OCI-LY1 (cell line): ENCODE results near the gene TCF4.
A peak's percentile ranks its signal among the peaks of the same experiment; 100 is the strongest.

Experiments used
- H2AFZ ChIP-seq: fragments of 200-600 bp; sonication (generic), shearing (Covaris generic); 2 replicates; pipeline ENCODE4 v1.6.0; 2014; ENCODE audit warnings: antibody characterized with exemption, mild to moderate bottlenecking, low read length
- H3F3A ChIP-seq: fragments of 200-600 bp; sonication (generic), shearing (Covaris generic); 2 replicates; pipeline ENCODE4 v1.6.0; 2014; ENCODE audit warnings: mild to moderate bottlenecking, antibody characterized with exemption, low read length, moderate library complexity; ENCODE audit not compliant: insufficient read depth
- H3K27ac ChIP-seq: fragments of 200-600 bp; sonication (generic); 2 replicates; pipeline ENCODE4 v1.5.1; 2014; ENCODE audit warnings: low read length, mixed run types, mild to moderate bottlenecking, low read depth; ENCODE audit not compliant: poor library complexity, severe bottlenecking
- H3K27me3 ChIP-seq: fragments of 200-600 bp; sonication (generic); 2 replicates; pipeline ENCODE4 v1.6.0; 2014; ENCODE audit warnings: antibody characterized with exemption, mild to moderate bottlenecking, low read length, moderate library complexity; ENCODE audit not compliant: insufficient read depth
- H3K36me3 ChIP-seq: fragments of 200-600 bp; sonication (generic); 2 replicates; pipeline ENCODE4 v1.6.1; 2014; ENCODE audit warnings: mild to moderate bottlenecking, antibody characterized with exemption, low read length, moderate library complexity, mixed read lengths; ENCODE audit not compliant: insufficient read depth
- H3K4me1 ChIP-seq: fragments of 200-600 bp; sonication (generic); 2 replicates; pipeline ENCODE4 v1.5.1; 2014; ENCODE audit warnings: mild to moderate bottlenecking, low read length, moderate library complexity; ENCODE audit not compliant: insufficient read depth, severe bottlenecking
- H3K4me2 ChIP-seq: fragments of 200-600 bp; sonication (generic), shearing (Covaris generic); 2 replicates; pipeline ENCODE4 v1.6.1; 2014; ENCODE audit warnings: low read length
- H3K4me3 ChIP-seq: fragments of 200-600 bp; sonication (generic); 2 replicates; pipeline ENCODE4 v1.5.1; 2014; ENCODE audit warnings: low read length, low read depth, mild to moderate bottlenecking, mixed read lengths; ENCODE audit not compliant: poor library complexity, severe bottlenecking
- H3K79me2 ChIP-seq: fragments of 200-600 bp; shearing (Covaris generic); 2 replicates; pipeline ENCODE4 v1.6.1; 2016; ENCODE audit warnings: mixed run types, low read length, mixed read lengths; ENCODE audit not compliant: insufficient read depth
- H3K9ac ChIP-seq: fragments of 200-600 bp; sonication (generic), shearing (Covaris generic); 2 replicates; pipeline ENCODE4 v1.6.1; 2014; ENCODE audit warnings: mild to moderate bottlenecking, low read length, mixed read lengths
- H3K9me2 ChIP-seq: fragments of 200-600 bp; sonication (generic), shearing (Covaris generic); 2 replicates; pipeline ENCODE4 v1.6.1; 2014; ENCODE audit warnings: low read depth, mild to moderate bottlenecking, low read length, mixed read lengths
- H3K9me3 ChIP-seq: fragments of 200-600 bp; shearing (Covaris generic); 2 replicates; pipeline ENCODE4 v1.6.1; 2014; ENCODE audit warnings: low read length, mixed read lengths
- H4K20me1 ChIP-seq: fragments of 200-600 bp; sonication (generic), shearing (Covaris generic); 2 replicates; pipeline ENCODE4 v1.6.0; 2016; ENCODE audit warnings: mild to moderate bottlenecking, low read length; ENCODE audit not compliant: insufficient read depth
- EZH2 ChIP-seq: fragments of 200-600 bp; sonication (generic), shearing (Covaris generic); IDR thresholded peaks from 2 replicates; pipeline ENCODE4 v1.8.0; 2017; ENCODE audit warnings: borderline replicate concordance, mixed run types, mild to moderate bottlenecking, antibody characterized with exemption, low read length, moderate library complexity, mixed read lengths
- TF ChIP-seq, protein P1 (sequence below): fragments of 200-600 bp; sonication (generic), shearing (Covaris generic); IDR thresholded peaks from 2 replicates; pipeline ENCODE4 v1.5.1; 2017; ENCODE audit warnings: mild to moderate bottlenecking, antibody characterized with exemption, low read length, moderate library complexity, mixed read lengths

Gene TCF4

GRCh38 chr18:55384551-55385275 is 203.3 kb downstream of the TCF4 start:
- H3K9ac ChIP-seq, result no peak overlapping the region
- H3K27me3 ChIP-seq, result no peaks in the 10 kb centered on the region
- peaks cover 61% of the 10 kb centered on the region for H3K36me3 ChIP-seq
- TF ChIP-seq, protein P1, sequence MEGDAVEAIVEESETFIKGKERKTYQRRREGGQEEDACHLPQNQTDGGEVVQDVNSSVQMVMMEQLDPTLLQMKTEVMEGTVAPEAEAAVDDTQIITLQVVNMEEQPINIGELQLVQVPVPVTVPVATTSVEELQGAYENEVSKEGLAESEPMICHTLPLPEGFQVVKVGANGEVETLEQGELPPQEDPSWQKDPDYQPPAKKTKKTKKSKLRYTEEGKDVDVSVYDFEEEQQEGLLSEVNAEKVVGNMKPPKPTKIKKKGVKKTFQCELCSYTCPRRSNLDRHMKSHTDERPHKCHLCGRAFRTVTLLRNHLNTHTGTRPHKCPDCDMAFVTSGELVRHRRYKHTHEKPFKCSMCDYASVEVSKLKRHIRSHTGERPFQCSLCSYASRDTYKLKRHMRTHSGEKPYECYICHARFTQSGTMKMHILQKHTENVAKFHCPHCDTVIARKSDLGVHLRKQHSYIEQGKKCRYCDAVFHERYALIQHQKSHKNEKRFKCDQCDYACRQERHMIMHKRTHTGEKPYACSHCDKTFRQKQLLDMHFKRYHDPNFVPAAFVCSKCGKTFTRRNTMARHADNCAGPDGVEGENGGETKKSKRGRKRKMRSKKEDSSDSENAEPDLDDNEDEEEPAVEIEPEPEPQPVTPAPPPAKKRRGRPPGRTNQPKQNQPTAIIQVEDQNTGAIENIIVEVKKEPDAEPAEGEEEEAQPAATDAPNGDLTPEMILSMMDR, result peak; percentile 81
- TF ChIP-seq EZH2, result no peak
- peaks cover 39% of the 10 kb centered on the region for H3K4me1 ChIP-seq
- no peaks in the 10 kb centered on the region for H3K9me2 ChIP-seq
- peaks cover 57% of the 10 kb centered on the region for H3K79me2 ChIP-seq
- H3F3A ChIP-seq, result no peaks in the 10 kb centered on the region
- H3K27ac ChIP-seq, result peak overlapping the region; percentile 57
- no peak overlapping the region for H3K4me2 ChIP-seq
- H4K20me1 ChIP-seq, result no peaks in the 10 kb centered on the region
- H2AFZ ChIP-seq, result no peak overlapping the region
- peaks cover 6% of the 10 kb centered on the region for H3K9me3 ChIP-seq
- H3K4me3 ChIP-seq, result no peak overlapping the region

DNA sequence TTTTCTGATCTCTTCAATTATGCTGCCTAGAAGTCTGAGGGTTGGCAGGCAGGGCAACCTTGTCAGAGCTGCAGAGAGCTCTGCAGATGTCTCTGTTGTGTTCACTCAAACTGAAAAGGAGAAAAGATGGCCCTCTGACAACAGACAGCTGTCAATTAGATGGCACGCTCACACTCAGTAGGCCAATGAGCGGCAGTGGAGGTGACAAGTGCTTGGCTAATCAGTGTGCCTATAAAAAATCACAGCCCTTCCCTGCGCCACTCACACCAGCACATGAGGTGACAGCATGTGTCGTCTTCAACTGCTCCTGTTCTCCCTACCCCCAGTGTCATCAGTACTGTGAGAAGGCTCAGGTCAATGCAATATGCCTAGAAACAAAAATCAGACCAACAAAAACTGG is 203.9 kb downstream of the TCF4 start:
- TF ChIP-seq, protein P1, result no peak
- no peak for TF ChIP-seq EZH2
- Histone ChIP-seq H3K4me2 (no peak overlapping the region), H2AFZ (no peak overlapping the region), H3K27ac (peak overlapping the region; percentile 57), H3K9me2 (no peaks in the 10 kb centered on the region), H3K79me2 (peaks cover 60% of the 10 kb centered on the region), H3K9me3 (peaks cover 6% of the 10 kb centered on the region), H3K4me1 (peaks cover 33% of the 10 kb centered on the region), H3F3A (no peaks in the 10 kb centered on the region), H3K36me3 (peaks cover 67% of the 10 kb centered on the region), H4K20me1 (no peaks in the 10 kb centered on the region), H3K9ac (no peak overlapping the region), H3K4me3 (no peak overlapping the region), H3K27me3 (no peaks in the 10 kb centered on the region)

- no peaks in the 10 kb centered on the region for H3F3A ChIP-seq
- no peak overlapping the region for H3K4me2 ChIP-seq
- H3K9ac ChIP-seq, result no peak overlapping the region
- peaks cover 74% of the 10 kb centered on the region for H3K36me3 ChIP-seq
- H3K4me3 ChIP-seq, result no peak overlapping the region
- H3K4me1 ChIP-seq, result peaks cover 26% of the 10 kb centered on the region
- H4K20me1 ChIP-seq, result no peaks in the 10 kb centered on the region
- peaks cover 74% of the 10 kb centered on the region for H3K79me2 ChIP-seq
- H2AFZ ChIP-seq, result no peak overlapping the region
- TF ChIP-seq, protein P1, result no peak
- no peak for TF ChIP-seq EZH2
- peaks cover 6% of the 10 kb centered on the region for H3K9me3 ChIP-seq
- H3K27me3 ChIP-seq, result no peaks in the 10 kb centered on the region
- H3K27ac ChIP-seq, result no peak overlapping the region
- no peaks in the 10 kb centered on the region for H3K9me2 ChIP-seq
These were observed 205.7 kb downstream of the TCF4 start for GRCh38 chr18:55382277-55382805.
